Gastroesophageal sphincter (tissue), 3 donors: ENCODE data around the gene FREY1.

ENCODE experiments used
- POLR2A ChIP-seq, 2 donors: fragments of 450-650 bp; IDR thresholded peaks; one replicate each; pipeline ENCODE4 v1.6.1; 2017; ENCODE audit warnings: antibody characterized with exemption in 2 of 2, mild to moderate bottlenecking in 2 of 2, moderate library complexity in 1 of 2
- POLR2AphosphoS5 ChIP-seq: sonication (generic); formaldehyde crosslinking; IDR thresholded peaks from one replicate; pipeline ENCODE4 v1.6.1; 2017; ENCODE audit warnings: antibody characterized with exemption
- TF ChIP-seq, protein P1 (sequence below), 4 experiments: fragments of 200-600 bp in 2 of 4; fragments of 450-650 bp in 2 of 4; sonication (generic) in 1 of 4; IDR thresholded peaks; one replicate each; pipeline ENCODE4 v1.5.1; 2017 to 2019; ENCODE audit warnings: antibody characterized with exemption in 4 of 4, mild to moderate bottlenecking in 2 of 4, moderate library complexity in 2 of 4

DNA sequence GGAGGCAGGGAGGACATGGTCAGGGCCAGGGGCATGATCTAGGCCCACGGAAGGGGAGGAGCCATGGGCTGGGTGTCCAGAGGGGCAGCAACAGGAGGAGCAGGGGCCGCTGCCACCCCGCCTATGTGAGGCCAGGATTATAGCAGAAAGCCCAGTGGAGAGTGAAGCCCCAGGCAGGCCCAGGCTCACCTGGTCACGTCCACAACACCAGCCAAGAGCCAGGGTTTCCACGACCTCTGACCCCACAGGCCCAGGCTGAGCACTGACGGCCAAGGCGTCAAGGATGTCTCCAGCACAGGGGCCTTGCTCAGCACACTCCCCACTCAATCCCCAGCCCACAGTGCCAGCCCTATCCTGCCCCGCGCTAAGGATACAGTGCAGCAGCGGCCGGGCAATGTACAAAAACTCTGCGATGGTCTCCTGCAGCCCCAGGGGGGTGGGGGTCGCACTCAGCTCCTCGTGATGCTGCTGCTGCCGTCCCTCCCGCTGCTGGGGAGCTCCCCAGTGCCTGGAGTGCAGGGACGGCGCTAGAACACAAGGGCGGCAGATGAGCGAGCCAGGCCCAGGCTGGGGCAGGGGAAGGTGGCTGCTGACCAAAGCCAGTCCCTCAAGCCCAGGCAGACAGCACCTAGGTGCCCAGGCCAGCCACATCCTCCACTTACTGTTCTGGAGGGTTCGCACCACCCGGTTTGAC, 7.0 kb upstream of the FREY1 start:
- TF ChIP-seq, protein P1, sequence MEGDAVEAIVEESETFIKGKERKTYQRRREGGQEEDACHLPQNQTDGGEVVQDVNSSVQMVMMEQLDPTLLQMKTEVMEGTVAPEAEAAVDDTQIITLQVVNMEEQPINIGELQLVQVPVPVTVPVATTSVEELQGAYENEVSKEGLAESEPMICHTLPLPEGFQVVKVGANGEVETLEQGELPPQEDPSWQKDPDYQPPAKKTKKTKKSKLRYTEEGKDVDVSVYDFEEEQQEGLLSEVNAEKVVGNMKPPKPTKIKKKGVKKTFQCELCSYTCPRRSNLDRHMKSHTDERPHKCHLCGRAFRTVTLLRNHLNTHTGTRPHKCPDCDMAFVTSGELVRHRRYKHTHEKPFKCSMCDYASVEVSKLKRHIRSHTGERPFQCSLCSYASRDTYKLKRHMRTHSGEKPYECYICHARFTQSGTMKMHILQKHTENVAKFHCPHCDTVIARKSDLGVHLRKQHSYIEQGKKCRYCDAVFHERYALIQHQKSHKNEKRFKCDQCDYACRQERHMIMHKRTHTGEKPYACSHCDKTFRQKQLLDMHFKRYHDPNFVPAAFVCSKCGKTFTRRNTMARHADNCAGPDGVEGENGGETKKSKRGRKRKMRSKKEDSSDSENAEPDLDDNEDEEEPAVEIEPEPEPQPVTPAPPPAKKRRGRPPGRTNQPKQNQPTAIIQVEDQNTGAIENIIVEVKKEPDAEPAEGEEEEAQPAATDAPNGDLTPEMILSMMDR (IDR thresholded peaks at IDR 0.05) = no peak
- TF ChIP-seq POLR2A (IDR thresholded peaks at IDR 0.05) (no peak), POLR2AphosphoS5 (no peak)
